ENCODE data around the gene OLFML1.

OLFML1 gene

DNA sequence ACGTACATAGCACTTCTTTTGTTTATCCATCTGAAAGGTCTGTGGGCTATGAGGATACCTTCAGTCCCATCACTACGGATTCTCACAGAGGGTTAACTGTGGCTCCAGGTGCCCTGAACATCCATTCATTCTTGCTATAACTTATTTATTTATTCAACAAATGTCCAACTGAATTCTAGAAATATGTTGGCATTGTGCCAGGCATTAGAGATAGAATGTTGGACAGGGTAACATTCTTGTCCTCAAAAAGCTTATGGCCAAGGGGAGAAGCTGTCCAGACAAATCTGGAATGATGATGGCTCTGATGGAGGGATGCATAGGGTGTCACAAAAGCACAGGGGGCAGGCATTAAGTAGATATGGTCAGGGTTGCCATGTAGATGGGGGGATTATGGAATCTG, 8.4 kb downstream of the OLFML1 start:
- peaks cover 17% of the 10 kb centered on the region for H3K4me1 ChIP-seq (ENCODE audit: control insufficient read depth, insufficient read depth, low read length, unreplicated experiment)
- H3K27me3 ChIP-seq (ENCODE audit: insufficient read depth, low read length), result no peaks in the 10 kb centered on the region
- H3K4me3 ChIP-seq (ENCODE audit: low read depth, low read length), result no peak overlapping the region
- H2AFZ ChIP-seq (ENCODE audit: low read length, unreplicated experiment), result no peak overlapping the region
- no peak overlapping the region for H3K27ac ChIP-seq (ENCODE audit: low read depth, low read length)
- H3K79me2 ChIP-seq (ENCODE audit: control insufficient read depth, insufficient read depth, low read length, unreplicated experiment), result no peaks in the 10 kb centered on the region
- H3K36me3 ChIP-seq (ENCODE audit: insufficient read depth, low read length), result no peaks in the 10 kb centered on the region

DNA sequence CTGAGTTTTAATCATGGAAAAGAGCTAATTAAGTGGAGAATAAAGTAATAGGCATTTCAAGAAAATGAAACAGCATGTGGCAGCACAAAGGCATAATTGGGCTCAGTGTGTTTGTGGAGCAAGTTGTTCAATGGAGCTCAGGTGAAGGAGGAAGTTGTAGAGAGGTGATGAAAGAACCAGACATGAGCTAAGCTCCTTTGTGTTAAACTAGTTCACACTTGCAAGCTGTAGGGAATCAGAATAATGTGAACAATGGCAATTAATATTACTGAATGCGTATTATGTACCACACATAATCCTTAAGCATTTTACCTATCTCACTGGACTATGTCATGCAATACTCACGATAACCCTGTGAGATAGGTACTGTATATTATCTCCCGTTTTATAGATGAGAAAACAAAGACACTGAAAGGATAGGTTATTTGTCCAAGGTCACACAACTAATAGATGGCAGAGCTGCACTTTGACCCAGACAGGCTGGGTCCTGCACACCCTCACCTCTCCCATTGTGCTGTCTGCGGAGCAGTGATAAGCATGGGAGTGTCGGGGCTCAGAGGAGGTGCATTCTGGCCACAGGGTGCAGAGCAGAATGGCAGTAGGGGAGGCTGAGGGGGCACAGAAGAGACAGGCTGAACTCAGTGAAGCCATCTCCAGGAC, 8.9 kb downstream of the OLFML1 start:
- Histone ChIP-seq H3K27ac (ENCODE audit: low read depth, low read length) (no peak overlapping the region), H3K79me2 (ENCODE audit: control insufficient read depth, insufficient read depth, low read length, unreplicated experiment) (no peaks in the 10 kb centered on the region), H3K36me3 (ENCODE audit: insufficient read depth, low read length) (no peaks in the 10 kb centered on the region)

DNA sequence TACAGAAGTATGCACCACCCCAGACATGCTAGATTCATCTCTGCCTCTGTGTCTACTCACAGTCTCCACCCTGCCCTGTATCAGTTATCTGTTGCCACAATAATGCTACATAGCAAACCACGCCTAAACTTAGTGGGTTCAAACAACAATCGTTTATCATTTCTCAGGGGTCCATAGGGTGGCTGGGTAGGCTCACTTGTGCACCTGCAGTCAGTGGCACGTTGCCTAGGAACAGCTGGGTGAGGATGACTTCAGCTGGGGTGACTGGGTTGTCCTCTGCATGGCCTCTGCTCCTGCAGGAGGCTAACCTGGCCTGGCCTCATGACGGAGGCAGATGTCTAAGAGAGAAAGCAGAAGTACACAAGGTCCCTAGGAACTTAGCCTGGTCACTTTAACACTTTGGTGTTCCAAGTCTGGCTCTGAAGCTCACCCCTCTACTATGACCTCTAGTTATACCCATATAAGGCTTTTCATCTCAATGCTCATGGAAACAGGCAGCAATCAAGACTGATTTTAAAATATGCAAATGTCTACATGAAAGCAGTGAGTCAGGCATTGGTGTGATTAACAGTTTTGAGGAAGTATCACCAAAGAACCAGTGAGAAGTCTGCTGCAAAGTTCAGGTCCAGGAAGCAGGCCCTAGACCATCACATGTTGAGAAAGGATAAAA, 10.7 kb downstream of the OLFML1 start:
- no peak overlapping the region for H2AFZ ChIP-seq (ENCODE audit: low read length, unreplicated experiment)

More for the DNA sequence above, 8.9 kb downstream of the OLFML1 start:
- no peak overlapping the region for H2AFZ ChIP-seq (ENCODE audit: low read length, unreplicated experiment)
- H3K4me1 ChIP-seq (ENCODE audit: control insufficient read depth, insufficient read depth, low read length, unreplicated experiment), result peaks cover 14% of the 10 kb centered on the region
- no peak overlapping the region for H3K4me3 ChIP-seq (ENCODE audit: low read depth, low read length)
- no peaks in the 10 kb centered on the region for H3K27me3 ChIP-seq (ENCODE audit: insufficient read depth, low read length)

DNA sequence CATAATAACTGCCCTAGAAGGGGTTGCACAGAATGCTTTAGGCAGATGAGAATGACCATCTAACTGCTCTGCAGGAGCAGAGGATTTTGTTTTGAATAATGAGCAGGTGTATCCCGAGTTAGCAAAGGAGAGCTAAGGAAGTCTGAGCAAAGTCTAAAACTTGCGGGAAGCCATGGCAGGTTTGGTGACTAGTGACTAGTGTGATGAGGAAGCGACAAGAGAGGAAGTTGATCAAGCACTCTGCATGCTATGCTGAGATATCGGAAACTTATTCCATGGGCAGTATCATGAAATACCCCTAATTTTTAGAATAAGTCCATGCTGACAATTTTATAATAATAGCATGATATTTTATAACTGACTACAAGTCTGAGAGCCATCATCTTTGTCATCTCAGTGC, 12.9 kb downstream of the OLFML1 start:
- H3K4me3 ChIP-seq (ENCODE audit: low read depth, low read length), result no peak overlapping the region
- H3K4me1 ChIP-seq (ENCODE audit: control insufficient read depth, insufficient read depth, low read length, unreplicated experiment), result no peaks in the 10 kb centered on the region
- no peak overlapping the region for H3K27ac ChIP-seq (ENCODE audit: low read depth, low read length)
- no peak overlapping the region for H2AFZ ChIP-seq (ENCODE audit: low read length, unreplicated experiment)
- no peaks in the 10 kb centered on the region for H3K36me3 ChIP-seq (ENCODE audit: insufficient read depth, low read length)
- H3K79me2 ChIP-seq (ENCODE audit: control insufficient read depth, insufficient read depth, low read length, unreplicated experiment), result no peaks in the 10 kb centered on the region
- H3K27me3 ChIP-seq (ENCODE audit: insufficient read depth, low read length), result no peaks in the 10 kb centered on the region

More for the DNA sequence above, 10.7 kb downstream of the OLFML1 start:
- Histone ChIP-seq H3K27me3 (ENCODE audit: insufficient read depth, low read length) (no peaks in the 10 kb centered on the region), H3K79me2 (ENCODE audit: control insufficient read depth, insufficient read depth, low read length, unreplicated experiment) (no peaks in the 10 kb centered on the region), H3K36me3 (ENCODE audit: insufficient read depth, low read length) (no peaks in the 10 kb centered on the region), H3K27ac (ENCODE audit: low read depth, low read length) (no peak overlapping the region), H3K4me1 (ENCODE audit: control insufficient read depth, insufficient read depth, low read length, unreplicated experiment) (no peaks in the 10 kb centered on the region), H3K4me3 (ENCODE audit: low read depth, low read length) (no peak overlapping the region)

DNA sequence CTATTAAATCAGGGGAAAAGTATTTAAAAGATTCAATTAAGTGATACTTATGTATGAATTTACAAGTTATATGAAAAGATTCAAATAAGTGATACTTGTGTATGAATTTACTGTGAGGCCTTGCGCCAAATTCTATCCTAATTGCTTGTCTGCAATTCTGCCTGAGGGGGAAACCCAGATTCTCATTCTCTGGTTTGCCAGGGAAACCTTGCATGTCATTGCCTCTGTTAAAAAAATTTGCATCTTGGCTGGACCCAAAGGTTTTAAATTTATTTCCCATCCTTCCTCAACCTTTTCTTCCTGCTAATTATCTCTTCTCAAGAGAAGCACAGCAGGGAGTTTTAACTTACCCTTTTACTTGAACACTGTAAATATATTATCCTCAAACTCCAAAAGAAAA, 13.8 kb downstream of the OLFML1 start:
- Histone ChIP-seq H3K4me3 (ENCODE audit: low read depth, low read length) (no peak overlapping the region), H3K79me2 (ENCODE audit: control insufficient read depth, insufficient read depth, low read length, unreplicated experiment) (no peaks in the 10 kb centered on the region), H3K36me3 (ENCODE audit: insufficient read depth, low read length) (no peaks in the 10 kb centered on the region), H2AFZ (ENCODE audit: low read length, unreplicated experiment) (no peak overlapping the region), H3K4me1 (ENCODE audit: control insufficient read depth, insufficient read depth, low read length, unreplicated experiment) (no peaks in the 10 kb centered on the region), H3K27ac (ENCODE audit: low read depth, low read length) (no peak overlapping the region), H3K27me3 (ENCODE audit: insufficient read depth, low read length) (no peaks in the 10 kb centered on the region)

DNA sequence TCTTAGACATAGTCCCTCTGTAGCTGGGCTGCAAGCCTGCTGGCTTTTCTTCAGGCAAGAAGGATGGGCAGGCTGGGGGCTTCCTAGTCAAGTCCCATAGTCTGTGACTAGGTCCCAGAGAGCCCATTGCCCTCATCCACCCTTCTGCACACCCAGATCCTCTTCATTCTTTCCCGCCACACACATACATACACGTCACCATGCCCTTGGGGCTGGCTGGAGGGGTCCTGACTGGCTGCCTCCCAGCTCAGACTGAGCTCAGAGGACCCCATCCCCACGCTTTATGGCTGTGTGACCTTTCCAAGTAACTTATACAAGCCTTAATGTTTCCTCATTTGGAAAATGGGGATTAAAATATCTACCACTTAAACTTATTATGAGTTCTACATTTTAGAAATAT, 14.9 kb downstream of the OLFML1 start:
- H3K4me1 ChIP-seq (ENCODE audit: control insufficient read depth, insufficient read depth, low read length, unreplicated experiment), result no peaks in the 10 kb centered on the region
- H3K27ac ChIP-seq (ENCODE audit: low read depth, low read length), result no peak overlapping the region
- H3K4me3 ChIP-seq (ENCODE audit: low read depth, low read length), result no peak overlapping the region
- H3K36me3 ChIP-seq (ENCODE audit: insufficient read depth, low read length), result no peaks in the 10 kb centered on the region
- H2AFZ ChIP-seq (ENCODE audit: low read length, unreplicated experiment), result no peak overlapping the region
- H3K27me3 ChIP-seq (ENCODE audit: insufficient read depth, low read length), result no peaks in the 10 kb centered on the region
- H3K79me2 ChIP-seq (ENCODE audit: control insufficient read depth, insufficient read depth, low read length, unreplicated experiment), result no peaks in the 10 kb centered on the region

DNA sequence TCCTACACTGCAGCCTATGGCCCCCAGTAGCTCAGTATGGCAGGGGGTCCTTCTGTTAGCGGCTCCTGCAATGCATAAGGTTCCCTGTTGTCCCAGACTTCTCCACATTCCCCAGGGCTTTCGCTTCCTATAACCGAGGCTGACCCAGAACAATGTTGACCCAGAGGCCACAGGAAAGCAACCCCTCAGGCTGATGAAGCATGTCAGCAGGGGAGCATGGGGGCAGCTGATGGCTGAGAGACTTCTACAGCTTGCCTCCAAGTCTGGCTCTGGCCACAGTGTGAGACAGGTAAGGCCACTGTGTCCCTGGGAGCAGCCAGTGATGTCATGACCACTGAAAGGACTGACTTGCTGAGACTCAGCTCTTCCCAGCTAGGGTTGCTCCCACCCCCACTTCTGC, 15.9 kb downstream of the OLFML1 start:
- no peaks in the 10 kb centered on the region for H3K79me2 ChIP-seq (ENCODE audit: control insufficient read depth, insufficient read depth, low read length, unreplicated experiment)
- no peaks in the 10 kb centered on the region for H3K36me3 ChIP-seq (ENCODE audit: insufficient read depth, low read length)
- no peak overlapping the region for H3K27ac ChIP-seq (ENCODE audit: low read depth, low read length)
- no peaks in the 10 kb centered on the region for H3K4me1 ChIP-seq (ENCODE audit: control insufficient read depth, insufficient read depth, low read length, unreplicated experiment)
- no peak overlapping the region for H2AFZ ChIP-seq (ENCODE audit: low read length, unreplicated experiment)
- no peak overlapping the region for H3K4me3 ChIP-seq (ENCODE audit: low read depth, low read length)
- H3K27me3 ChIP-seq (ENCODE audit: insufficient read depth, low read length), result no peaks in the 10 kb centered on the region

DNA sequence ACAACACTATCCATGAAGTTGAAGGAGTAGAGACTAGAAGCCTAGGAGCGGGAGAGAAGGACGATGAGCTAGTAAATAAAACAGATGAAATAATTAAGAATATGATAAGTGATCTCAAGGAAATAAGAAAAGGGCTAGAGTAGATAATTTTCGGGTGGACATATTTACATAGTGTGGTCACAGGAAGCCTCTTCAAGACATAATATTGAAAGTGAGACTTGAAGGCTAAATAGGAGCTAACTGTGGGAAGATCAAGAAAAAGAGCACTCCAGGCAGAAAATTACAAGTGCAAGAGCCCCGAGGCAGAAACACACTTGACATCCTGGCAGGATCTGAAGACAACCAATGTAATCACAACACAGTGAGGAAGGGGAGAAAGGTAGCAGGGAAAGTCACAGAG, 16.6 kb downstream of the OLFML1 start:
- H3K27me3 ChIP-seq (ENCODE audit: insufficient read depth, low read length), result no peaks in the 10 kb centered on the region
- no peak overlapping the region for H2AFZ ChIP-seq (ENCODE audit: low read length, unreplicated experiment)
- no peaks in the 10 kb centered on the region for H3K4me1 ChIP-seq (ENCODE audit: control insufficient read depth, insufficient read depth, low read length, unreplicated experiment)
- no peak overlapping the region for H3K27ac ChIP-seq (ENCODE audit: low read depth, low read length)
- H3K36me3 ChIP-seq (ENCODE audit: insufficient read depth, low read length), result no peaks in the 10 kb centered on the region
- no peaks in the 10 kb centered on the region for H3K79me2 ChIP-seq (ENCODE audit: control insufficient read depth, insufficient read depth, low read length, unreplicated experiment)
- no peak overlapping the region for H3K4me3 ChIP-seq (ENCODE audit: low read depth, low read length)

DNA sequence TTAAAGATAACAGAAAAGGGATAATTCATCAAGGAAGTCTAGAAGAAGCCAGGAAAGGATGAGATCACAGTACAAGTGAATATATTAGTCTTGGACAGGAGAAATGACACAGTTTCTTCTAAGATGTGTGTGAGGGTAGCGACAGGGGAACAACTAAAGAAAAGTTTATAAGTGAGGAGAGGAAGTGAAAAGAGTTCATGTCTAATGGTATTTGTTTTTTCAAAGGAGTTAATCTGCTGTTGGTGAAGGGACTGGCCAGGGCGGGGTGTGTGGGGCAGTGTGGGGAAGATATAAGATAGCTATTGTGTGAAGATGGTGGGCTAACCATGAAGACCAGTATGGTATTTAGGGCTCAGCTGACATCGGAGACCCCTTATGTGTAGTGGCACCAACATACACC, 20.9 kb downstream of the OLFML1 start:
- Histone ChIP-seq H3K27ac (ENCODE audit: low read depth, low read length) (no peak overlapping the region), H3K27me3 (ENCODE audit: insufficient read depth, low read length) (no peaks in the 10 kb centered on the region)

DNA sequence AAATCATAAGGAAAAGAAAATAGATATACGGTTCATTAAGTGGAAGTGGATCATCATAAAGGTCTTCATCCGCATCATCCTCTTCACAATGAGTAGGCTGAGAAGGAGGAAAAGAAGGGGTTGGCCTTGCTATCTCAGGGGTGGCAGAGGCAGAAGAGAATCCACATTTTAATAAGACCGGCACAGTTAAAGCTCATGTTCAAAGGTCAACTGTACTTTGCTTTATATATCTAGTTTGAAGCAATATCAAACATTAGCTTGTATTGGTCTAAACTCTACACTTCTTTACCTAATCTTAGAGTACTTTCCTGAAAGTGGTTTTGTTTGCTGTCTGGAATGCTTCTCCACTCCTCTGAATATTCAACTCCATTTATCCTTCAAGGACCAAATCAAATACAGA, 22.8 kb downstream of the OLFML1 start:
- Histone ChIP-seq H3K4me3 (ENCODE audit: low read depth, low read length) (no peak overlapping the region), H3K4me1 (ENCODE audit: control insufficient read depth, insufficient read depth, low read length, unreplicated experiment) (peaks cover 10% of the 10 kb centered on the region), H3K27ac (ENCODE audit: low read depth, low read length) (no peak overlapping the region), H3K36me3 (ENCODE audit: insufficient read depth, low read length) (no peaks in the 10 kb centered on the region), H3K79me2 (ENCODE audit: control insufficient read depth, insufficient read depth, low read length, unreplicated experiment) (no peaks in the 10 kb centered on the region), H2AFZ (ENCODE audit: low read length, unreplicated experiment) (no peak overlapping the region), H3K27me3 (ENCODE audit: insufficient read depth, low read length) (no peaks in the 10 kb centered on the region)

More for the DNA sequence above, 20.9 kb downstream of the OLFML1 start:
- Histone ChIP-seq H3K4me1 (ENCODE audit: control insufficient read depth, insufficient read depth, low read length, unreplicated experiment) (no peaks in the 10 kb centered on the region), H2AFZ (ENCODE audit: low read length, unreplicated experiment) (no peak overlapping the region), H3K4me3 (ENCODE audit: low read depth, low read length) (no peak overlapping the region), H3K79me2 (ENCODE audit: control insufficient read depth, insufficient read depth, low read length, unreplicated experiment) (no peaks in the 10 kb centered on the region), H3K36me3 (ENCODE audit: insufficient read depth, low read length) (no peaks in the 10 kb centered on the region)

DNA sequence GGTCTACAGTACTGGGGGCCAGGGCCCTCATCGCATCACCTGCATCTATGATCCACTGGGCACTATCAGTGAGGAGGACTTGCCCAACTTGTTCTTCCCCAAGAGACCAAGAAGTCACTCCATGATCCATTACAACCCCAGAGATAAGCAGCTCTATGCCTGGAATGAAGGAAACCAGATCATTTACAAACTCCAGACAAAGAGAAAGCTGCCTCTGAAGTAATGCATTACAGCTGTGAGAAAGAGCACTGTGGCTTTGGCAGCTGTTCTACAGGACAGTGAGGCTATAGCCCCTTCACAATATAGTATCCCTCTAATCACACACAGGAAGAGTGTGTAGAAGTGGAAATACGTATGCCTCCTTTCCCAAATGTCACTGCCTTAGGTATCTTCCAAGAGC, 24.7 kb downstream of the OLFML1 start:
- Histone ChIP-seq H3K27me3 (ENCODE audit: insufficient read depth, low read length) (peaks cover 12% of the 10 kb centered on the region), H3K4me3 (ENCODE audit: low read depth, low read length) (no peak overlapping the region), H3K79me2 (ENCODE audit: control insufficient read depth, insufficient read depth, low read length, unreplicated experiment) (no peaks in the 10 kb centered on the region), H3K4me1 (ENCODE audit: control insufficient read depth, insufficient read depth, low read length, unreplicated experiment) (peaks cover 16% of the 10 kb centered on the region), H2AFZ (ENCODE audit: low read length, unreplicated experiment) (no peak overlapping the region), H3K27ac (ENCODE audit: low read depth, low read length) (no peak overlapping the region), H3K36me3 (ENCODE audit: insufficient read depth, low read length) (no peaks in the 10 kb centered on the region)

All from ACC112 (cell line).